CD4-positive, CD25-positive, alpha-beta regulatory T cell (primary cell): Measurements from ENCODE around the gene TTC7B. TPM values are rescaled to one million over a fixed set of nuclear protein-coding genes. Genes with fewer than 3 reads are reported as not detected.

ENCODE experiments used
- ATAC-seq, 2 donors: fragments of 150-1000 bp; cut with Tn5 transposase; one replicate each; pipeline ENCODE4 v1.10.0; 2021; ENCODE audit warnings: low read depth in 2 of 2, moderate number of reproducible peaks in 2 of 2, moderate library complexity in 1 of 2
- DNase-seq, 3 donors: peaks; one replicate each; pipeline versions ENCODE4 v3.0.0 to v3.0.0-alpha.2; 2012 to 2022; ENCODE audit warnings: mixed read lengths in 1 of 3
- H3K27ac ChIP-seq: one replicate; pipeline ENCODE4 v1.7.0; 2013; ENCODE audit warnings: mild to moderate bottlenecking, low read length; ENCODE audit not compliant: insufficient read depth, poor library complexity, severe bottlenecking
- H3K27me3 ChIP-seq: one replicate; pipeline ENCODE4 v1.7.0; 2013; ENCODE audit warnings: low read length; ENCODE audit not compliant: control insufficient read depth, insufficient read depth
- H3K36me3 ChIP-seq: one replicate; pipeline ENCODE4 v1.7.0; 2013; ENCODE audit warnings: mild to moderate bottlenecking, low read length, moderate library complexity; ENCODE audit not compliant: control insufficient read depth, insufficient read depth
- H3K4me1 ChIP-seq: 2 replicates; pipeline ENCODE4 v1.7.0; 2013; ENCODE audit warnings: mild to moderate bottlenecking, low read length; ENCODE audit not compliant: insufficient read depth, control insufficient read depth, poor library complexity, severe bottlenecking
- H3K4me3 ChIP-seq: one replicate; pipeline ENCODE4 v1.7.0; 2013; ENCODE audit warnings: low read depth, mild to moderate bottlenecking, low read length, moderate library complexity
- H3K9me3 ChIP-seq, 2 experiments: 1 replicate in 1 of 2; 2 replicates in 1 of 2; pipeline ENCODE4 v1.7.0; 2013; ENCODE audit warnings: low read length in 2 of 2, mild to moderate bottlenecking in 1 of 2, moderate library complexity in 1 of 2; ENCODE audit not compliant: control insufficient read depth in 2 of 2
- H3K27ac Mint-ChIP-seq, 3 donors: one replicate each; pipeline ENCODE4 v1.8.0; 2020 to 2022; ENCODE audit warnings: mild to moderate bottlenecking in 3 of 3, mixed read lengths in 3 of 3, moderate library complexity in 2 of 3
- H3K27me3 Mint-ChIP-seq: one replicate; pipeline ENCODE4 v1.8.0; 2022; ENCODE audit warnings: mild to moderate bottlenecking, mixed read lengths
- H3K36me3 Mint-ChIP-seq: one replicate; pipeline ENCODE4 v1.8.0; 2020; ENCODE audit warnings: mixed read lengths
- H3K4me1 Mint-ChIP-seq, 4 donors: one replicate each; pipeline ENCODE4 v1.8.0; 2020 to 2022; ENCODE audit warnings: mixed read lengths in 4 of 4, mild to moderate bottlenecking in 1 of 4
- H3K4me3 Mint-ChIP-seq, 4 donors: one replicate each; pipeline ENCODE4 v1.8.0; 2020 to 2022; ENCODE audit warnings: mild to moderate bottlenecking in 4 of 4, mixed read lengths in 4 of 4, moderate library complexity in 3 of 4
- H3K9me3 Mint-ChIP-seq, 7 donors: one replicate each; pipeline ENCODE4 v1.8.0; 2020 to 2022; ENCODE audit warnings: mixed read lengths in 7 of 7, mild to moderate bottlenecking in 3 of 7, moderate library complexity in 2 of 7
- polyA plus RNA-seq, 4 donors: library from polyadenylated mRNA; unstranded; fragments of 300-500 nt; fragmentation: Illumina TruSeq; gene quantifications; one replicate each; pipeline ENCODE4 v1.2.3, GENCODE V29; 2021
- total RNA-seq: library from RNA; stranded (reverse); gene quantifications from one replicate; pipeline ENCODE4 v1.2.3, GENCODE V29; 2022

TTC7B gene
- total and polyA plus RNA-seq, 5 donors from 2014 or later: 0.88 to 7.8 (median 1.0) TPM

GRCh38 chr14:90572441-90573150, 243.6 kb downstream of the TTC7B start:
- H3K4me3 ChIP-seq: no peak overlapping the region
- Mint-ChIP-seq H3K27me3 (peaks cover 4% of the 10 kb centered on the region), H3K36me3 (no peaks in the 10 kb centered on the region), H3K4me1 (no peaks in the 10 kb centered on the region), H3K27ac (no peak overlapping the region), H3K4me3 (peak overlapping the region in 1 of 4 donors; percentile 21), H3K9me3 (no peaks in the 10 kb centered on the region)
- no peak overlapping the region for H3K27ac ChIP-seq
- no peak for DNase-seq
- H3K4me1 ChIP-seq: no peaks in the 10 kb centered on the region
- H3K27me3 ChIP-seq: no peaks in the 10 kb centered on the region
- no peaks in the 10 kb centered on the region for H3K9me3 ChIP-seq
- H3K36me3 ChIP-seq: no peaks in the 10 kb centered on the region
- ATAC-seq: no peak

- no peak overlapping the region for H3K4me3 ChIP-seq
- peaks cover 0 to under 1% (median 0%) of the 10 kb centered on the region in 7 donors for H3K9me3 Mint-ChIP-seq
- H3K27me3 Mint-ChIP-seq: peaks cover 4% of the 10 kb centered on the region
- ATAC-seq (no peak), DNase-seq (no peak)
- no peaks in the 10 kb centered on the region for H3K4me1 Mint-ChIP-seq
- H3K27ac ChIP-seq: no peak overlapping the region
- no peaks in the 10 kb centered on the region for H3K27me3 ChIP-seq
- no peak overlapping the region for H3K4me3 Mint-ChIP-seq
- H3K9me3 ChIP-seq: no peaks in the 10 kb centered on the region
- H3K4me1 ChIP-seq: no peaks in the 10 kb centered on the region
- H3K36me3 Mint-ChIP-seq: no peaks in the 10 kb centered on the region
- no peaks in the 10 kb centered on the region for H3K36me3 ChIP-seq
- H3K27ac Mint-ChIP-seq: no peak overlapping the region
Observed at GRCh38 chr14:90571149-90571947, 244.9 kb downstream of the TTC7B start.

GRCh38 chr14:90570461-90570860, 245.8 kb downstream of the TTC7B start:
- H3K9me3 Mint-ChIP-seq: peaks cover 0 to 2% (median 0%) of the 10 kb centered on the region in 7 donors
- peaks cover 4% of the 10 kb centered on the region for H3K27me3 Mint-ChIP-seq
- Histone ChIP-seq H3K27me3 (no peaks in the 10 kb centered on the region), H3K36me3 (no peaks in the 10 kb centered on the region), H3K27ac (no peak overlapping the region), H3K9me3 (no peaks in the 10 kb centered on the region), H3K4me3 (no peak overlapping the region), H3K4me1 (no peaks in the 10 kb centered on the region)
- no peaks in the 10 kb centered on the region for H3K36me3 Mint-ChIP-seq
- H3K27ac Mint-ChIP-seq: peak overlapping the region in 1 of 3 donors; percentile 31
- DNase-seq: no peak
- no peak for ATAC-seq
- no peaks in the 10 kb centered on the region for H3K4me1 Mint-ChIP-seq
- no peak overlapping the region for H3K4me3 Mint-ChIP-seq

- H3K36me3 ChIP-seq: no peaks in the 10 kb centered on the region
- no peak for DNase-seq
- Mint-ChIP-seq H3K27ac (no peak overlapping the region), H3K4me3 (no peak overlapping the region), H3K9me3 (peaks cover 0 to 2% (median 0%) of the 10 kb centered on the region in 7 donors), H3K36me3 (no peaks in the 10 kb centered on the region), H3K4me1 (no peaks in the 10 kb centered on the region), H3K27me3 (peaks cover 4% of the 10 kb centered on the region)
- no peaks in the 10 kb centered on the region for H3K27me3 ChIP-seq
- no peak overlapping the region for H3K27ac ChIP-seq
- H3K9me3 ChIP-seq: no peaks in the 10 kb centered on the region
- no peak for ATAC-seq
- H3K4me3 ChIP-seq: no peak overlapping the region
- no peaks in the 10 kb centered on the region for H3K4me1 ChIP-seq
Observed at GRCh38 chr14:90569606-90570387, 246.4 kb downstream of the TTC7B start.

GRCh38 chr14:90569201-90569600, 247.0 kb downstream of the TTC7B start:
- Histone ChIP-seq H3K4me1 (no peaks in the 10 kb centered on the region), H3K27ac (no peak overlapping the region), H3K36me3 (no peaks in the 10 kb centered on the region), H3K27me3 (no peaks in the 10 kb centered on the region), H3K4me3 (no peak overlapping the region), H3K9me3 (no peaks in the 10 kb centered on the region)
- Mint-ChIP-seq H3K9me3 (peaks cover 0 to 2% (median 0%) of the 10 kb centered on the region in 7 donors), H3K27me3 (peaks cover 4% of the 10 kb centered on the region), H3K4me1 (no peaks in the 10 kb centered on the region), H3K4me3 (no peak overlapping the region), H3K36me3 (no peaks in the 10 kb centered on the region), H3K27ac (no peak overlapping the region)
- DNase-seq (no peak), ATAC-seq (no peak)

GRCh38 chr14:90568405-90568804, 247.8 kb downstream of the TTC7B start:
- no peak for ATAC-seq
- Mint-ChIP-seq H3K4me1 (no peaks in the 10 kb centered on the region), H3K9me3 (peaks cover 0 to 2% (median 0%) of the 10 kb centered on the region in 7 donors), H3K27me3 (peaks cover 4% of the 10 kb centered on the region), H3K36me3 (no peaks in the 10 kb centered on the region), H3K27ac (no peak overlapping the region), H3K4me3 (no peak overlapping the region)
- Histone ChIP-seq H3K27ac (no peak overlapping the region), H3K27me3 (no peaks in the 10 kb centered on the region), H3K36me3 (no peaks in the 10 kb centered on the region), H3K9me3 (no peaks in the 10 kb centered on the region), H3K4me1 (no peaks in the 10 kb centered on the region), H3K4me3 (no peak overlapping the region)
- DNase-seq: no peak

GRCh38 chr14:90567991-90568390, 248.2 kb downstream of the TTC7B start:
- Mint-ChIP-seq H3K27me3 (peaks cover 4% of the 10 kb centered on the region), H3K36me3 (no peaks in the 10 kb centered on the region), H3K9me3 (peaks cover 0 to 2% (median 0%) of the 10 kb centered on the region in 7 donors), H3K4me1 (no peaks in the 10 kb centered on the region), H3K27ac (peak overlapping the region in 1 of 3 donors; percentile 60), H3K4me3 (peak overlapping the region in 1 of 4 donors; percentile 20)
- Histone ChIP-seq H3K27me3 (no peaks in the 10 kb centered on the region), H3K36me3 (no peaks in the 10 kb centered on the region), H3K9me3 (no peaks in the 10 kb centered on the region), H3K4me3 (no peak overlapping the region), H3K4me1 (no peaks in the 10 kb centered on the region), H3K27ac (no peak overlapping the region)
- ATAC-seq: no peak
- peak in 1 of 3 donors; percentile 4 for DNase-seq
